Tibial nerve (tissue), 3 donors: Measurements from ENCODE around the gene MOCOS.

Source experiments
- POLR2A ChIP-seq, 2 donors: fragments of 450-650 bp; IDR thresholded peaks; one replicate each; pipeline ENCODE4 v1.6.1; 2017; ENCODE audit warnings: antibody characterized with exemption in 2 of 2, mild to moderate bottlenecking in 2 of 2, moderate library complexity in 2 of 2
- TF ChIP-seq, protein P1 (sequence below), 5 experiments: fragments of 200-600 bp in 3 of 5; fragments of 450-650 bp in 2 of 5; sonication (generic) in 3 of 5; IDR thresholded peaks; one replicate each; pipeline ENCODE4 v1.5.1; 2016 to 2019; ENCODE audit warnings: antibody characterized with exemption in 5 of 5, mild to moderate bottlenecking in 3 of 5, moderate library complexity in 2 of 5

DNA sequence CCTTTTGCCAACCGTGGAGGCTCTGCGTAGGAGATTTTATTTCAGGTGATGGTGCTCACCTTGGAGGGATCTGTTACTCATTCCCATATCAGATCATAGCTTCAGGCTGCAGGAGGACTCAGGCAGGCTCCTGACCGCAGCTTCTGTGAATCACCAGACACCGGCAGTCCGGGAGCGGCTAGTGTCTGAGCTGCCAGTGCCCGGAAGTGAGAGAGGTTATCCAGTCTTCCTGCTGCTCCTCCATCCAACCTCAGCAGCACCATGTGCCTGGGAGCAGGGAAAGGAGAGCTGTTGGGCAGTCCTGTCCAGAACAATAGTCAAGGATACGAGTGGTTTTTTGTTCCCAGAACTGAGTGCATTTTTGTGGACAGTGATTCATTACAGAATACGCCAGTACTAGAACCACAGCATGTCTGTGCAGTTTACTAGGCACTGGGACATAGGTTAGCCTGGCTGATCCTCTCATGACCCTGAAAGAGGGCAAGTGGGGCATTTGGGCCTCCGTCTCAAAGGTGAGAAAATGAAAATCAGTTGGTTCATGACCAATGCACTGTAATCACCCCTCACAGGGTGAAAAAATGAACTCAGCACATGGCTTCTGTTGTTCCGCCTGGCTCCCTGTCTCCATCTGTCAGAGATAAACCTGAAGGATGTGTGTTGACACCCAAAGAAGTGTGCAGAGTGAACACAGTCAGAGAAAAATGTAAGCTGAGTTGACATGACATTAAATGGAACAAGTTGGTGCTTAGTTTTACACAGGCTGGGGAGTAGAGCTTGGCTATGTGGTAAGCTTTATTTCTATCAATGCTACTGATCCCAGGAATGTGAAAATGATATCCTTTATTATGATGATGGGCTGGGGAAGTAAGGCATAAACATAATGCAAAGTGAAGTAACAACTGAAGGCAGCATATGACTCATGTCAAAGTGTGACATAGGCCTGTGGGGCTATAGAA, 122.4 kb downstream of the MOCOS start:
- TF ChIP-seq, protein P1, sequence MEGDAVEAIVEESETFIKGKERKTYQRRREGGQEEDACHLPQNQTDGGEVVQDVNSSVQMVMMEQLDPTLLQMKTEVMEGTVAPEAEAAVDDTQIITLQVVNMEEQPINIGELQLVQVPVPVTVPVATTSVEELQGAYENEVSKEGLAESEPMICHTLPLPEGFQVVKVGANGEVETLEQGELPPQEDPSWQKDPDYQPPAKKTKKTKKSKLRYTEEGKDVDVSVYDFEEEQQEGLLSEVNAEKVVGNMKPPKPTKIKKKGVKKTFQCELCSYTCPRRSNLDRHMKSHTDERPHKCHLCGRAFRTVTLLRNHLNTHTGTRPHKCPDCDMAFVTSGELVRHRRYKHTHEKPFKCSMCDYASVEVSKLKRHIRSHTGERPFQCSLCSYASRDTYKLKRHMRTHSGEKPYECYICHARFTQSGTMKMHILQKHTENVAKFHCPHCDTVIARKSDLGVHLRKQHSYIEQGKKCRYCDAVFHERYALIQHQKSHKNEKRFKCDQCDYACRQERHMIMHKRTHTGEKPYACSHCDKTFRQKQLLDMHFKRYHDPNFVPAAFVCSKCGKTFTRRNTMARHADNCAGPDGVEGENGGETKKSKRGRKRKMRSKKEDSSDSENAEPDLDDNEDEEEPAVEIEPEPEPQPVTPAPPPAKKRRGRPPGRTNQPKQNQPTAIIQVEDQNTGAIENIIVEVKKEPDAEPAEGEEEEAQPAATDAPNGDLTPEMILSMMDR (IDR thresholded peaks at IDR 0.05) = no peak
- TF ChIP-seq POLR2A (IDR thresholded peaks at IDR 0.05) = no peak
